HepG2 (cell line): ENCODE measurements around the gene INO80B. TPM values are rescaled to one million over a fixed set of nuclear protein-coding genes. Genes with fewer than 3 reads are reported as not detected.

ENCODE experiments used
- EZH2 ChIP-seq: conservative IDR thresholded peaks from 2 replicates; pipeline ENCODE4 v1.6.1; 2012; ENCODE audit warnings: mild to moderate bottlenecking, low read depth, low read length, moderate library complexity
- HDAC2 ChIP-seq: sonication (generic); formaldehyde crosslinking; IDR thresholded peaks from 2 replicates; pipeline ENCODE4 v1.4.0; 2020; ENCODE audit warnings: missing genetic modification reagents
- HES4 ChIP-seq: sonication (generic); formaldehyde crosslinking; IDR thresholded peaks from 2 replicates; pipeline ENCODE4 v1.9.0; 2021; ENCODE audit warnings: mild to moderate bottlenecking, missing genetic modification reagents, borderline replicate concordance
- HOXD1 ChIP-seq: sonication (generic); formaldehyde crosslinking; IDR thresholded peaks from 2 replicates; pipeline ENCODE4 v1.5.0; 2020; ENCODE audit warnings: missing genetic modification reagents
- KLF13 ChIP-seq: sonication (generic); formaldehyde crosslinking; IDR thresholded peaks from 2 replicates; pipeline ENCODE4 v1.4.0; 2020; ENCODE audit warnings: mild to moderate bottlenecking, missing genetic modification reagents
- NKX3-1 ChIP-seq: sonication (generic); formaldehyde crosslinking; IDR thresholded peaks from 2 replicates; pipeline ENCODE4 v1.5.0; 2020; ENCODE audit warnings: missing genetic modification reagents
- PITX1 ChIP-seq: sonication (generic); formaldehyde crosslinking; IDR thresholded peaks from 2 replicates; pipeline ENCODE4 v1.5.1; 2020; ENCODE audit warnings: mild to moderate bottlenecking, missing genetic modification reagents
- PTBP1 ChIP-seq: fragments of 200-400 bp; formaldehyde crosslinking; IDR thresholded peaks from 2 replicates; pipeline ENCODE4 v1.6.1; 2018; ENCODE audit warnings: low read length, low read depth; ENCODE audit not compliant: poor library complexity, severe bottlenecking
- ZBTB20 ChIP-seq: sonication (generic); formaldehyde crosslinking; IDR thresholded peaks from 2 replicates; pipeline ENCODE4 v1.8.1; 2023; ENCODE audit warnings: missing genetic modification reagents, low read depth, mild to moderate bottlenecking, borderline replicate concordance
- ZC3H13 ChIP-seq: sonication (generic); formaldehyde crosslinking; IDR thresholded peaks from 2 replicates; pipeline ENCODE4 v1.8.1; 2023; ENCODE audit warnings: mild to moderate bottlenecking, missing genetic modification reagents, moderate library complexity
- ZIK1 ChIP-seq: sonication (generic); formaldehyde crosslinking; IDR thresholded peaks from 2 replicates; pipeline ENCODE4 v1.5.0; 2020; ENCODE audit warnings: mild to moderate bottlenecking, low read depth, missing genetic modification reagents, borderline replicate concordance
- ZMYM2 ChIP-seq: sonication (generic); formaldehyde crosslinking; IDR thresholded peaks from 2 replicates; pipeline ENCODE4 v1.8.0; 2022; ENCODE audit warnings: mild to moderate bottlenecking, missing genetic modification reagents
- ZNF329 ChIP-seq: sonication (generic); formaldehyde crosslinking; IDR thresholded peaks from 2 replicates; pipeline ENCODE4 v1.9.0; 2021; ENCODE audit warnings: low read depth, mild to moderate bottlenecking, missing genetic modification reagents
- ZNF382 ChIP-seq: sonication (generic); formaldehyde crosslinking; IDR thresholded peaks from 2 replicates; pipeline ENCODE4 v1.5.0; 2020; ENCODE audit warnings: missing genetic modification reagents, mild to moderate bottlenecking, borderline replicate concordance
- ZNF563 ChIP-seq: sonication (generic); formaldehyde crosslinking; IDR thresholded peaks from 2 replicates; pipeline ENCODE4 v1.8.0; 2022; ENCODE audit warnings: mild to moderate bottlenecking, moderate library complexity, missing genetic modification reagents
- polyA plus RNA-seq, 8 experiments: library from polyadenylated mRNA; depleted of rRNA in 3 of 8; stranded (reverse) in 7 of 8; unstranded in 1 of 8; fragments of >200 nt; fragmentation: Illumina TruSeq in 4 of 8; extraction: Trizol in 4 of 8; gene quantifications; 2 replicates each; pipeline versions ENCODE4 v1.2.1 to v1.2.3, GENCODE V29; 2011 to 2016; ENCODE audit warnings: low read depth in 4 of 8, missing spikeins in 1 of 8, mixed read lengths in 1 of 8; ENCODE audit not compliant: insufficient read depth in 1 of 8
- total RNA-seq, 5 experiments: library from RNA; depleted of rRNA; stranded (reverse); fragments of >200 nt; fragmentation: Illumina TruSeq; extraction: Trizol; gene quantifications; 2 replicates each; pipeline ENCODE4 v1.2.3, GENCODE V29; 2016; ENCODE audit warnings: low read depth in 1 of 5
- TF ChIP-seq, protein P1 (sequence below): sonication (generic); formaldehyde crosslinking; IDR thresholded peaks from 2 replicates; pipeline ENCODE4 v1.8.0; 2022; ENCODE audit warnings: mild to moderate bottlenecking, missing genetic modification reagents, borderline replicate concordance
- TF ChIP-seq, protein P2 (sequence below): sonication (generic); formaldehyde crosslinking; IDR thresholded peaks from 2 replicates; pipeline ENCODE4 v1.5.0; 2020; ENCODE audit warnings: missing genetic modification reagents, mild to moderate bottlenecking, borderline replicate concordance
- TF ChIP-seq, protein P3 (sequence below): IDR thresholded peaks from 2 replicates; pipeline ENCODE4 v1.6.1; 2016; ENCODE audit warnings: low read depth, control low read depth
- TF ChIP-seq, protein P4 (sequence below): sonication (generic); formaldehyde crosslinking; IDR thresholded peaks from 2 replicates; pipeline ENCODE4 v1.5.0; 2020; ENCODE audit warnings: mild to moderate bottlenecking, low read depth, missing genetic modification reagents, borderline replicate concordance
- TF ChIP-seq, protein P5 (sequence below): fragments of 450-650 bp; IDR thresholded peaks from 2 replicates; pipeline ENCODE4 v1.6.1; 2016
- TF ChIP-seq, protein P6 (sequence below): sonication (generic); formaldehyde crosslinking; IDR thresholded peaks from 2 replicates; pipeline ENCODE4 v1.5.0; 2020; ENCODE audit warnings: missing genetic modification reagents

Gene INO80B
- total and polyA plus RNA-seq, 2 of the 13 experiments (the other 11 are each of a cell fraction or from before 2014, with no cell fraction given), result 6.2 to 14.5 TPM

DNA sequence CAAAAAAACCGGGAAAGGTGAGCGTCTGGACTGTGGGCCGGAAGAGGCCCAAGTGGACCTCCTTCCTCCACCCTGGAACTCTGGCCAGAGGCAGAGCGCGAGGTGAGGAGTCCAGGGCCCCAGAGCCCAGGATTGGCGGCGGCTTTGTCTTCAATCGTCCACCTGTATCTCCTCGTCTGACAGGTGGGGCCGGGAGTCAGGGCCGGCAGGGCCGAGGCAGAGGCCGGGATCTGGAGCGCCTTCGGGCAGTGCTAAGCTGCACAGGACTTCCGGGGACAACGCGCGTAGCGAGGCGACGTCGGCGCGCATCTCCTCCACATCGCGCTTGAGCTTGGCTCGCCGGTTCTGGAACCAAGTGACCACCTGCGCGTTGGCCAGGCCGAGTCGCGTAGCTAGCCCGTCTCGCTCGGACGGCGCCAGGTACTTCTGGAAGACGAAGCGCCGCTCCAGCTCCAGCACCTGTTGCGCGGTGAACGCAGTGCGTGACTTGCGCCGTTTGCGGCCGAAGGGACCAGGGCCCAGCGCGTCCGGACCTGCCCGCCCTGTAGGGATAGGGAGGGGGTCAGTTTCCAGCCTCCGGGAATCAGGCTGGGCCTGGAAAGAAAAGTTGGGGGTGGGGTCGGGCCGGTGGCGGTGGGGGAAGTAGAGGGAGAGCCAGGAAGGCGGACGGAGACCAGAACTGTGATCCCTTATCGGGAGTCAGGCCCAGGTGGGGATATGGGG, 43.1 kb downstream of the INO80B start (continued):
- peak; percentile 69; the same call in 1 of the 2 replicates for TF ChIP-seq ZC3H13 (CRISPR knock-in tag)
- 0 out of 2 replicates have a peak, but pooled peaks have one; percentile 17 for TF ChIP-seq ZBTB20
- TF ChIP-seq PTBP1, result no peak
- TF ChIP-seq HES4 (CRISPR knock-in tag), result no peak; the same call in 1 of the 2 replicates
- TF ChIP-seq, protein P1, sequence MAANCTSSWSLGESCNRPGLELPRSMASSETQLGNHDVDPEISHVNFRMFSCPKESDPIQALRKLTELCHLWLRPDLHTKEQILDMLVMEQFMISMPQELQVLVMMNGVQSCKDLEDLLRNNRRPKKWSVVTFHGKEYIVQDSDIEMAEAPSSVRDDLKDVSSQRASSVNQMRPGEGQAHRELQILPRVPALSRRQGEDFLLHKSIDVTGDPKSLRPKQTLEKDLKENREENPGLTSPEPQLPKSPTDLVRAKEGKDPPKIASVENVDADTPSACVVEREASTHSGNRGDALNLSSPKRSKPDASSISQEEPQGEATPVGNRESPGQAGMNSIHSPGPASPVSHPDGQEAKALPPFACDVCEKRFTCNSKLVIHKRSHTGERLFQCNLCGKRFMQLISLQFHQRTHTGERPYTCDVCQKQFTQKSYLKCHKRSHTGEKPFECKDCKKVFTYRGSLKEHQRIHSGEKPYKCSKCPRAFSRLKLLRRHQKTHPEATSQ, result peak; percentile 71; the same call in 1 of the 2 replicates
- TF ChIP-seq, protein P2, sequence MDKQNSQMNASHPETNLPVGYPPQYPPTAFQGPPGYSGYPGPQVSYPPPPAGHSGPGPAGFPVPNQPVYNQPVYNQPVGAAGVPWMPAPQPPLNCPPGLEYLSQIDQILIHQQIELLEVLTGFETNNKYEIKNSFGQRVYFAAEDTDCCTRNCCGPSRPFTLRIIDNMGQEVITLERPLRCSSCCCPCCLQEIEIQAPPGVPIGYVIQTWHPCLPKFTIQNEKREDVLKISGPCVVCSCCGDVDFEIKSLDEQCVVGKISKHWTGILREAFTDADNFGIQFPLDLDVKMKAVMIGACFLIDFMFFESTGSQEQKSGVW (CRISPR knock-in tag), result no peak
- TF ChIP-seq PITX1, result no peak
- 0 out of 2 replicates have a peak, but pooled peaks have one; percentile 23 for TF ChIP-seq HDAC2 (CRISPR knock-in tag)
- peak; percentile 38; the same call in 1 of the 2 replicates for TF ChIP-seq ZNF329 (CRISPR knock-in tag)
- TF ChIP-seq NKX3-1 (CRISPR knock-in tag), result peak; percentile 64; the same call in 1 of the 2 replicates
- TF ChIP-seq, protein P3, sequence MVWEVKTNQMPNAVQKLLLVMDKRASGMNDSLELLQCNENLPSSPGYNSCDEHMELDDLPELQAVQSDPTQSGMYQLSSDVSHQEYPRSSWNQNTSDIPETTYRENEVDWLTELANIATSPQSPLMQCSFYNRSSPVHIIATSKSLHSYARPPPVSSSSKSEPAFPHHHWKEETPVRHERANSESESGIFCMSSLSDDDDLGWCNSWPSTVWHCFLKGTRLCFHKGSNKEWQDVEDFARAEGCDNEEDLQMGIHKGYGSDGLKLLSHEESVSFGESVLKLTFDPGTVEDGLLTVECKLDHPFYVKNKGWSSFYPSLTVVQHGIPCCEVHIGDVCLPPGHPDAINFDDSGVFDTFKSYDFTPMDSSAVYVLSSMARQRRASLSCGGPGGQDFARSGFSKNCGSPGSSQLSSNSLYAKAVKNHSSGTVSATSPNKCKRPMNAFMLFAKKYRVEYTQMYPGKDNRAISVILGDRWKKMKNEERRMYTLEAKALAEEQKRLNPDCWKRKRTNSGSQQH (CRISPR knock-in tag), result no peak
- TF ChIP-seq, protein P4, sequence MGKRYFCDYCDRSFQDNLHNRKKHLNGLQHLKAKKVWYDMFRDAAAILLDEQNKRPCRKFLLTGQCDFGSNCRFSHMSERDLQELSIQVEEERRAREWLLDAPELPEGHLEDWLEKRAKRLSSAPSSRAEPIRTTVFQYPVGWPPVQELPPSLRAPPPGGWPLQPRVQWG (CRISPR knock-in tag), result no peak
- TF ChIP-seq ZNF563, result peak; percentile 85
- TF ChIP-seq EZH2, result no peak
- TF ChIP-seq ZMYM2, result peak; percentile 54; the same call in 1 of the 2 replicates
- peak; percentile 22; the same call in 1 of the 2 replicates for TF ChIP-seq HOXD1 (CRISPR knock-in tag)
- TF ChIP-seq, protein P5, sequence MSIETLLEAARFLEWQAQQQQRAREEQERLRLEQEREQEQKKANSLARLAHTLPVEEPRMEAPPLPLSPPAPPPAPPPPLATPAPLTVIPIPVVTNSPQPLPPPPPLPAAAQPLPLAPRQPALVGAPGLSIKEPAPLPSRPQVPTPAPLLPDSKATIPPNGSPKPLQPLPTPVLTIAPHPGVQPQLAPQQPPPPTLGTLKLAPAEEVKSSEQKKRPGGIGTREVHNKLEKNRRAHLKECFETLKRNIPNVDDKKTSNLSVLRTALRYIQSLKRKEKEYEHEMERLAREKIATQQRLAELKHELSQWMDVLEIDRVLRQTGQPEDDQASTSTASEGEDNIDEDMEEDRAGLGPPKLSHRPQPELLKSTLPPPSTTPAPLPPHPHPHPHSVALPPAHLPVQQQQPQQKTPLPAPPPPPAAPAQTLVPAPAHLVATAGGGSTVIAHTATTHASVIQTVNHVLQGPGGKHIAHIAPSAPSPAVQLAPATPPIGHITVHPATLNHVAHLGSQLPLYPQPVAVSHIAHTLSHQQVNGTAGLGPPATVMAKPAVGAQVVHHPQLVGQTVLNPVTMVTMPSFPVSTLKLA, result no peak
- TF ChIP-seq, protein P6, sequence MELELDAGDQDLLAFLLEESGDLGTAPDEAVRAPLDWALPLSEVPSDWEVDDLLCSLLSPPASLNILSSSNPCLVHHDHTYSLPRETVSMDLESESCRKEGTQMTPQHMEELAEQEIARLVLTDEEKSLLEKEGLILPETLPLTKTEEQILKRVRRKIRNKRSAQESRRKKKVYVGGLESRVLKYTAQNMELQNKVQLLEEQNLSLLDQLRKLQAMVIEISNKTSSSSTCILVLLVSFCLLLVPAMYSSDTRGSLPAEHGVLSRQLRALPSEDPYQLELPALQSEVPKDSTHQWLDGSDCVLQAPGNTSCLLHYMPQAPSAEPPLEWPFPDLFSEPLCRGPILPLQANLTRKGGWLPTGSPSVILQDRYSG, result no peak
- peak; percentile 85 for TF ChIP-seq ZIK1 (CRISPR knock-in tag)
- TF ChIP-seq KLF13 (CRISPR knock-in tag), result no peak
- no peak for TF ChIP-seq ZNF382
